ENCODE results near the gene TRIM22. TPM values are rescaled to one million over a fixed set of nuclear protein-coding genes. Genes with fewer than 3 reads are reported as not detected.
A peak's percentile ranks its signal among the peaks of the same experiment; 100 is the strongest.

Gene TRIM22
- polyA plus RNA-seq, 3 donors, result 122 to 277 (median 132) TPM

DNA sequence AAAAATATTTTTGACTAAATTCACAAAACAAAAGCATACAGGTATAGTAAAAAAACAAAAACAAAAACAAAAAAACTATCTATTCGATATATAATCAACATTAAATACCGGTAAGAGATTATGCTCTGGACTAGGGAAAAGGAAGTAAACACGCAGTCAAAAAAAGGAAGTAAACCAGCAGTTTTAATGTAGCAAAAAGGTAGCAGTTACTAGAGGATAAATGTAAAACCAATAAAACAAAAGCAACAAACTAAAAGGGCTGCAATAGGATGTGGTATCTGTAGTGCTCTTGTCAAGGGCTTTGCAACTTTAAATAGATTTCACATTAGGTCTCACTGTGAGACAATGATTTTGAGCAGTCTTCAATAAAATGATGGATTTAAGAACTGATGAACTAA is 2.4 kb downstream of the TRIM22 start:
- Histone ChIP-seq H3K4me3 (replicated peaks in 1 of 3; ENCODE audit: low read depth in 2 of 3, low read length in 3 of 3) (peak overlapping the region; percentile 82 to 100 (median 83)), H3K4me1 (ENCODE audit: control insufficient read depth in 1 of 2, insufficient read depth in 2 of 2, low read length in 2 of 2) (peaks cover 35 to 37% of the 10 kb centered on the region in 2 donors), H3K27ac (ENCODE audit: low read depth in 1 of 2, low read length in 2 of 2) (peak overlapping the region in 1 of 2 donors; percentile 92), H3K36me3 (replicated peaks in 1 of 2; ENCODE audit: control insufficient read depth in 1 of 2, insufficient read depth in 2 of 2, low read length in 2 of 2) (peaks cover 24 to 39% of the 10 kb centered on the region in 2 donors), H3K27me3 (ENCODE audit: control insufficient read depth in 2 of 2, insufficient read depth in 2 of 2, low read length in 2 of 2) (no peaks in the 10 kb centered on the region), H3K79me2 (ENCODE audit: insufficient read depth, low read length) (peaks cover 85% of the 10 kb centered on the region), H4K20me1 (ENCODE audit: insufficient read depth, low read length) (peaks cover 40% of the 10 kb centered on the region), H2AFZ (ENCODE audit: insufficient read depth, low read depth, low read length, poor library complexity, severe bottlenecking) (peak overlapping the region; percentile 32), H3K4me2 (replicated peaks; ENCODE audit: extremely low read depth, low read length, poor library complexity, severe bottlenecking) (peak overlapping the region; percentile 94), H3K9me3 (replicated peaks in 1 of 2; ENCODE audit: control insufficient read depth in 1 of 2, insufficient read depth in 1 of 2, low read length in 2 of 2) (no peaks in the 10 kb centered on the region), H3K9ac (ENCODE audit: insufficient read depth, low read length, poor library complexity, severe bottlenecking) (peak overlapping the region; percentile 73)
- TF ChIP-seq, protein P1, sequence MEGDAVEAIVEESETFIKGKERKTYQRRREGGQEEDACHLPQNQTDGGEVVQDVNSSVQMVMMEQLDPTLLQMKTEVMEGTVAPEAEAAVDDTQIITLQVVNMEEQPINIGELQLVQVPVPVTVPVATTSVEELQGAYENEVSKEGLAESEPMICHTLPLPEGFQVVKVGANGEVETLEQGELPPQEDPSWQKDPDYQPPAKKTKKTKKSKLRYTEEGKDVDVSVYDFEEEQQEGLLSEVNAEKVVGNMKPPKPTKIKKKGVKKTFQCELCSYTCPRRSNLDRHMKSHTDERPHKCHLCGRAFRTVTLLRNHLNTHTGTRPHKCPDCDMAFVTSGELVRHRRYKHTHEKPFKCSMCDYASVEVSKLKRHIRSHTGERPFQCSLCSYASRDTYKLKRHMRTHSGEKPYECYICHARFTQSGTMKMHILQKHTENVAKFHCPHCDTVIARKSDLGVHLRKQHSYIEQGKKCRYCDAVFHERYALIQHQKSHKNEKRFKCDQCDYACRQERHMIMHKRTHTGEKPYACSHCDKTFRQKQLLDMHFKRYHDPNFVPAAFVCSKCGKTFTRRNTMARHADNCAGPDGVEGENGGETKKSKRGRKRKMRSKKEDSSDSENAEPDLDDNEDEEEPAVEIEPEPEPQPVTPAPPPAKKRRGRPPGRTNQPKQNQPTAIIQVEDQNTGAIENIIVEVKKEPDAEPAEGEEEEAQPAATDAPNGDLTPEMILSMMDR (IDR thresholded peaks at IDR 0.05), result no peak
- H3K27me3 Mint-ChIP-seq (ENCODE audit: low read depth in 3 of 3), result no peaks in the 10 kb centered on the region
- H3K9me3 Mint-ChIP-seq, result peaks cover 0 to 3% (median 0%) of the 10 kb centered on the region in 7 donors
- H3K4me3 Mint-ChIP-seq, result peak overlapping the region; percentile 90 to 97
- intact Hi-C loops (cut with micrococcal nuclease), result loop anchor here in 1 of 2 donors (5.0 kb wide), 1 partner anchor 60 kb away; no protein-coding TSS in a partner anchor
- H3K36me3 Mint-ChIP-seq, result peaks cover 25 to 34% of the 10 kb centered on the region in 2 donors
- no CpG with 5 or more reads among the region's 3 CpGs for WGBS (ENCODE audit: insufficient coverage)
- DNase-seq, result peak in 2 of 3 donors; percentile 21 to 52
- peaks cover 47% of the 10 kb centered on the region for H3K4me1 Mint-ChIP-seq
- H3K27ac Mint-ChIP-seq, result peak overlapping the region; percentile 82 to 100 (median 96)

DNA sequence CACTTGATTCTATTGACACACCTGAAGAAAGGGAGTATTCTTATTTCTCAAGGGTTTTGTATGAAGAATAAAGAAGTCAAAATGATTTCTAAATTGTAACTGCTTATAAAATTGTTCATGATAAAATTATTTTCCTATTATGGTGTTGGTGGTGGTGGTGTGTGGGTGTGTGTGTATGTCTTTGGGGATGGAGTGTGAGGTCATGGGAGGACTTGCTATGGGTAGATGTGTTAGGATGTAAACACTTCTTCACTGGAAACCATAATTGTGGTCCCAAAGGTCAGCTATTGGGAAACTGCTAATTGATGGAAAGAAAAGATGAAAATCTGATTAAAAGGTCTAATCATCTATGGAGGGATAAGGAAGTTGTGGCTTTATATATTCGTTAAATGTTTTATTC is 5.1 kb downstream of the TRIM22 start:
- Mint-ChIP-seq H3K36me3 (peaks cover 47 to 57% of the 10 kb centered on the region in 2 donors), H3K9me3 (peaks cover 0 to 3% (median 0%) of the 10 kb centered on the region in 7 donors), H3K4me1 (peaks cover 36% of the 10 kb centered on the region), H3K27ac (peak overlapping the region in 3 of 7 donors; percentile 1 to 21 (median 6)), H3K4me3 (no peak overlapping the region), H3K27me3 (ENCODE audit: low read depth in 3 of 3) (no peaks in the 10 kb centered on the region)
- no peak for DNase-seq
- Histone ChIP-seq H3K79me2 (ENCODE audit: insufficient read depth, low read length) (peaks cover 93% of the 10 kb centered on the region), H3K4me3 (replicated peaks in 1 of 3; ENCODE audit: low read depth in 2 of 3, low read length in 3 of 3) (no peak overlapping the region), H3K4me2 (replicated peaks; ENCODE audit: extremely low read depth, low read length, poor library complexity, severe bottlenecking) (no peak overlapping the region), H3K27ac (ENCODE audit: low read depth in 1 of 2, low read length in 2 of 2) (no peak overlapping the region), H3K27me3 (ENCODE audit: control insufficient read depth in 2 of 2, insufficient read depth in 2 of 2, low read length in 2 of 2) (no peaks in the 10 kb centered on the region), H3K4me1 (ENCODE audit: control insufficient read depth in 1 of 2, insufficient read depth in 2 of 2, low read length in 2 of 2) (peaks cover 20 to 25% of the 10 kb centered on the region in 2 donors), H3K9me3 (replicated peaks in 1 of 2; ENCODE audit: control insufficient read depth in 1 of 2, insufficient read depth in 1 of 2, low read length in 2 of 2) (no peaks in the 10 kb centered on the region), H2AFZ (ENCODE audit: insufficient read depth, low read depth, low read length, poor library complexity, severe bottlenecking) (no peak overlapping the region), H4K20me1 (ENCODE audit: insufficient read depth, low read length) (peaks cover 52% of the 10 kb centered on the region), H3K9ac (ENCODE audit: insufficient read depth, low read length, poor library complexity, severe bottlenecking) (no peak overlapping the region), H3K36me3 (replicated peaks in 1 of 2; ENCODE audit: control insufficient read depth in 1 of 2, insufficient read depth in 2 of 2, low read length in 2 of 2) (peaks cover 44 to 61% of the 10 kb centered on the region in 2 donors)
- no CpG with 5 or more reads among the region's 1 CpG for WGBS (ENCODE audit: insufficient coverage)
- TF ChIP-seq, protein P1 (IDR thresholded peaks at IDR 0.05), result no peak
- intact Hi-C loops (cut with micrococcal nuclease), result loop anchor here in 1 of 2 donors (5.0 kb wide), 1 partner anchor 62 kb away; no protein-coding TSS in a partner anchor
